DMS53 treated with DMSO at 0.1 percent for 48 hours (cell line): ENCODE measurements around the gene GBE1.

Source experiments
- DNase-seq: peaks from one replicate; lab custom pipeline; 2025; ENCODE audit not compliant: unreplicated experiment; lab: John Stamatoyannopoulos, UW

Gene GBE1

GRCh38 chr3:81624756-81625155, 136.7 kb downstream of the GBE1 start:
- no peak for DNase-seq

DNA sequence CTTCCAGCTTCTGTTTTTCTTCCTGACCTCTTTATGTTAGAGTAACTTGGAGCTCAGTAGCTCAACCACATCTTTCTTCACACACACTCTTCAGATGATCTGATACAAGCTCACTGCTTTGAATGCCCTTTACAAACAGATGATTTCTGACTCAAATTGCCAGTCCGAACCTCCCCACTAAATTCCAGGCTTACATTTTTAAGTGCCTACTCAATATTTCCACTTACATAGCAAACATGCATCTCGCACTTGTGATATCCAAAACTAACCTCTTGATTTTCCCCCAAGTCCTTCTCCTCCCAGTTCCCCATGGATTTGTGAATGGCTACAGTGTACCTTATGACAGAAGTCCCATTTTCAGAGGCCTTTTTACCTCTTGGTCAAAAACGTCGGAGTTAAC, 139.1 kb downstream of the GBE1 start:
- DNase-seq = no peak

GRCh38 chr3:81621277-81621676, 140.2 kb downstream of the GBE1 start:
- no peak for DNase-seq

DNA sequence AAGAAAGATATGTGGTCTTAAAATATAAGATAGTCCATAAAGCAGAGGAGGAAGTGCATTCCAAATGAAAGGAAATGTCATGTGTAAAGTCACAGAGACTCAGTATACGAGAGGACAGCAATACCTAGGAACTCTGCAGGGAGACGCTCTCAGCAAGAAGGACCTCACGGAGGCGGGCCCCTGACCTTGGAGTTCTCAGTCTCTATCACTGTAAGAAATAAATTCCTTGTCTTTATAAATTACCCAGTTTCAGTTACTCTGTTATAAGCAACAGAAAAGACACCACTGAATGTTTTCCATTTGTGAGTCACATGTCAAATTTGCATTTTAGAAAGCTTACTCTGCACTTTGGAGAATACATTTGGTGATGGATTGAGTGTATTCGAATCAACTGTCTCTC, 140.6 kb downstream of the GBE1 start:
- DNase-seq = no peak

DNA sequence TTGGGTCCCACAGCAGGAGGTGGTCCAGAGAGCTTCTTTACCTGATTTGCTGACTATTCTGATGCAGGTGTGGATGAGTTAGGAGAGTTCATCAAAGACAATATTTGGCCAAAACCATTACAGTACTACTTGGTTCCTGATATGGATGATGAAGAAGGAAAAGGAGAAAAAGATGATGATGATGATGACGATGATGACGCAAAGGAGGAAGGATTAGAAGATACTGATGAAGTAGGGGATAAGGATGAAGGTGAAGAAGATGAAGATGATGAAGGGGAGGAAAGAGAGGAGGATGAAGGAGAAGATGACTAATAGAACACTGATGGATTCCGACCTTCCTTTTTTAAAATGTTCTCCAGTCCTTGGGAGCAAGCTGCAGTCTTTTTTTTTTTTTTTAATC, 148.7 kb downstream of the GBE1 start:
- no peak for DNase-seq

GRCh38 chr3:81602781-81603180, 158.7 kb downstream of the GBE1 start:
- DNase-seq = no peak

- DNase-seq = no peak
Measured at GRCh38 chr3:81601707-81602305, 159.6 kb downstream of the GBE1 start.

- no peak for DNase-seq
Measured at GRCh38 chr3:81592101-81592500, 169.3 kb downstream of the GBE1 start.

GRCh38 chr3:81585937-81586336, 175.5 kb downstream of the GBE1 start:
- no peak for DNase-seq

DNA sequence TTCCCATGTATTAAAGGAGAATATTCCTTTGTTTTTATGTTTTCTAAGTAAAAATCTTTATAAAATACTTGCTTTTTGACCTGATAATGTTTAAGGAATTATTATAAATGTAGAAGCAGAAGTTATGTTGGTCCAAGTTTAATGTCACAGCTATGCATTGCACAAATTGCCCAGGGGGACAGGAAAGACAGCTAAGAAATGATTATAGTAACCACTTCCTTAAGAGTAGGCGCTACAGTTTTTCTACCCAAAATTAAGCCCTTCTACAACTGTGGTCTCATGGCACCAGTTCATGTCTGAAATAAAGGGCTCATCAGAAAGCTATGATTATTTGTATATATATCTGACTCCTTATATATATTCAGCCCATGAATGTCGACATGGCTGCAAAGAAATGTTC, 176.4 kb downstream of the GBE1 start:
- DNase-seq = no peak

DNA sequence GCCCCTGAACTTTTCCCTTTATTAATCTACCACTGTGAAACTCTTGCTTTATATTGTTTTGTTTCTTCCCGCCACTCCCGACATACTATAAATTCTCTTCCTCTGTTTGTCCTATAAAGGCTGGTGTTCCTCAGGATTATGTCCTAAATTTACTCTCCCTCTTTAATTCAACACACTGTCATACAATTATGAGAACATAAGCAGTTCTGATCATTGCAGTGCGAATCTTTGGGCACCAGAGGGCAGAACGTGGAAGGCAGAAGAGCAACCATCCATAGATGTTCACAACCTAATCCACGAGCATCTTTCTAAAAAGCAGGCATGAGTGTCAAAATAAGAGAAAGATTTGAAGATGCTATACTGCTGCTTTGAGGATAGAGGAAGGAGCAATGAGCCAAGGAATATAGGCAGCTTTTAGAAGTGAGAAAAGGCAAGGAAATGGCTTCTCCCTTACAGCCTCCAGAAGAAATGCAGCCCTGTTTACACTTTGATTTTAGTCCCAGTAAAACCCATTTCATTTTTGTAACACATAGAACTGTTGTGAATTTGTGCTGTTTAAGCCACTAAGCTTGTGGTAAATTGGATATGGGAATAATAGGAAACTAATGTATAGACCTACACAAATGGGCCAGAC, 179.4 kb downstream of the GBE1 start:
- no peak for DNase-seq

DNA sequence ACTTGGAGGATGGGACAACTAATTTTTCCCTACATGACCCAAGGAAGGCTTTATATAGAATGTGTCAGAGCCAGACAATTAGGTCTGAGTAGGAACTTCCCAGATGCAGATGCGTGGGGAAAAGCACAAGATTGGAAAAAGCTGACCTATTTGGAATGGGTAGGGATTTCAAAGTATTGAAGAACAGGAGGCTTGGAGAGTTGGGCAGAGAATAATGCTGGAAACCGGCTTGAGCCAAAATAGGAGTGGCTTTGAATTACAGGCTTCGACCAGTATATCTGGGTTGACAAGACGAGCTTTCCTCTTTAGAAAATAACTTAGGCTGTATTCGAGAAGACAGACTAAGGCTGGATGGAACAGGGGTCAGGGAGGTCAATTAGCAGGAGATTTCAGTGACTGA, 181.1 kb downstream of the GBE1 start:
- no peak for DNase-seq

- no peak for DNase-seq
Measured at GRCh38 chr3:81579744-81580143, 181.7 kb downstream of the GBE1 start.

DNA sequence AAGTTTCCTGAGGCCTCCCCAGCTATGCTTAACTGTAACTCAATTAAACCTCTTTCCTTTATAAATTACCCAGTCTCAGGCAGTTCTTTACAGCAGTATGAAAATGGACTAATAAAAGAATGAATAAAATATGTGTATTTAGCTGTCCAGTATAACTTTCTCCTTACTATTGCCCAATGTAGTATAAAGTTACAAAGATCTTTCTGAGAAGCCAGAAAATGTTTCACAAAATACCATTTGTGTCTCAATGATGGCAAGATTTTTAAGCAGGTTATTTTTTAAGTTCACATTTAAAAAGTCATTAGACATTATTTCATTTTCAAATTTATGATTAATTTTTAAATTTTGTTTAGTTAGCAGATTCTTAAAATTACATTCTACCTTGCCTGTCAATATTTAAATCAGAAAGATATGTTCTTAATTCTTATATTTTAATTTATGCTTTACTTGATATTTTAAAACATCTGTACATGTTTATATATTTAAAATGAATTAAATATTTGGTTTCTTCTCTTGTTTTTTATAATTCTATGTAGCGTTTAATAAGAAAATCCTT, 189.2 kb downstream of the GBE1 start:
- no peak for DNase-seq

DNA sequence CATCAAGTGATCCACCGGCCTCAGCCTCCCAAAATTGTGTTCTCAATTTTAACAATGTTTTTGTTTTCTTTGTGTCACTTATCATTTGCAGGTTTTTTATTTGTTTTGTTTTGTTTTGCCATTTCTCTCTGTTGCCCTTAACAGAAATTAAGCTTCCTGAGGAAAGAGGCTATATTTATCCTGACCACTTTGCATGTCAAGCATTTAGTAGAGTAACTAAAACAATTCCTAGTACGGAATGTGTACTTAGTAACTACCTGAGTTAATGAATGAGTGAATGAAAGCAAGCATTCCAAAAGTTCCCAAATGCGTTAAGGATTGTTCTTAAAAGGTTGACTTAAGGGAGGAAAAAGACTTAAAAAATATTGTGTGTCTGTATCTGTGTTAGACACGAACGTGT, 193.1 kb downstream of the GBE1 start:
- DNase-seq = no peak

DNA sequence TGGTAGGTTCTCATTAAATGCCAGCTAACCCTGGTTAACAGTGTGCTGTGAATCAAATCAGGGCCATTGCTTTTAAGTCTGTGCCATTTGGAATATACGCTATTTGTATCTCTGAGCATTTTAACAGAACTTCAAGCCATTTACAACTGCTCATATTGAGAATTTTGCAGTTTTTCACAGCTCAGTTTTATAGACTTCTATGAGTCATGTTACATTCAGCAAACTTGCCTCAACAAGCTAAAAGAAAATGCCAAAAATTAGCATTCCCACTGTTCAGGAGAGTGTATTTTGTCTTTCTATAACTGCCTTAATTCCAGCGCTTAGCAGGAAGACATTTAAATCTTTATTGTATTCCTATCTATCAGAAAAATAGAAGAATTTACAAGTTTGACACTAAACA, 196.4 kb downstream of the GBE1 start:
- DNase-seq = no peak

GRCh38 chr3:81558106-81558505, 203.3 kb downstream of the GBE1 start:
- no peak for DNase-seq

GRCh38 chr3:81554801-81555200, 206.6 kb downstream of the GBE1 start:
- no peak for DNase-seq

- no peak for DNase-seq
Measured at GRCh38 chr3:81554388-81554787, 207.1 kb downstream of the GBE1 start.

DNA sequence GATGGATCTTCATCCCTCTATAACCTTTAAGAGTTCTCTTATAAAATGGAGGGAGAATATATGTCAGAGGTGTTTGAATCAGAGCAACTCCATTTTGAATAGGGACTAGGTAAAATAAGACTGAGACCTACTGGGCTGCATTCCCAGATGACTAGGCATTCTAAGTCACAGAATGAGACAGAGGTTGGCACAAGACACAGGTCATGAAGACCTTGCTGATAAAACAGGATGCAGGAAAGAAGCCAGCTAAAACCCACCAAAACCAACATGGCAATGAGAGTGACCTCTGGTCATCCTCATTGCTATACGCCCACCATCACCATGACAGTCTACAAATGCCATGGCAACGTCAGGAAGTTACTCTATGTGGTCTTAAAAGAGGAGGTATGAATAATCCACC, 211.0 kb downstream of the GBE1 start:
- DNase-seq = no peak

- DNase-seq = no peak
Measured at GRCh38 chr3:81549831-81550230, 211.6 kb downstream of the GBE1 start.

GRCh38 chr3:81549388-81549787, 212.1 kb downstream of the GBE1 start:
- no peak for DNase-seq

- DNase-seq = no peak
Measured at GRCh38 chr3:81545572-81545971, 215.9 kb downstream of the GBE1 start.
